Measurements from ENCODE around the gene FAM222A.

FAM222A gene

GRCh38 chr12:109738878-109739665, 25.4 kb downstream of the FAM222A start:
- TF ChIP-seq TSHZ2 (CRISPR knock-in tag; IDR thresholded peaks at IDR 0.05) (no peak), CSDC2 (CRISPR knock-in tag; IDR thresholded peaks at IDR 0.05) (no peak), GLIS3 (CRISPR knock-in tag; IDR thresholded peaks at IDR 0.05) (no peak), BACH2 (CRISPR knock-in tag; IDR thresholded peaks at IDR 0.05; ENCODE audit: borderline replicate concordance) (no peak), ZC3H10 (CRISPR knock-in tag; IDR thresholded peaks at IDR 0.05) (no peak), SNAI2 (CRISPR knock-in tag; IDR thresholded peaks at IDR 0.05) (no peak), ZNF8 (CRISPR knock-in tag; IDR thresholded peaks at IDR 0.05) (no peak), TCF4 (CRISPR knock-in tag; IDR thresholded peaks at IDR 0.05; ENCODE audit: borderline replicate concordance) (no peak), PPARA (CRISPR knock-in tag; IDR thresholded peaks at IDR 0.05; ENCODE audit: borderline replicate concordance) (no peak), TOX (CRISPR knock-in tag; IDR thresholded peaks at IDR 0.05; ENCODE audit: borderline replicate concordance) (no peak), ZFP3 (CRISPR knock-in tag; IDR thresholded peaks at IDR 0.05) (no peak)
- TF ChIP-seq, protein P1, sequence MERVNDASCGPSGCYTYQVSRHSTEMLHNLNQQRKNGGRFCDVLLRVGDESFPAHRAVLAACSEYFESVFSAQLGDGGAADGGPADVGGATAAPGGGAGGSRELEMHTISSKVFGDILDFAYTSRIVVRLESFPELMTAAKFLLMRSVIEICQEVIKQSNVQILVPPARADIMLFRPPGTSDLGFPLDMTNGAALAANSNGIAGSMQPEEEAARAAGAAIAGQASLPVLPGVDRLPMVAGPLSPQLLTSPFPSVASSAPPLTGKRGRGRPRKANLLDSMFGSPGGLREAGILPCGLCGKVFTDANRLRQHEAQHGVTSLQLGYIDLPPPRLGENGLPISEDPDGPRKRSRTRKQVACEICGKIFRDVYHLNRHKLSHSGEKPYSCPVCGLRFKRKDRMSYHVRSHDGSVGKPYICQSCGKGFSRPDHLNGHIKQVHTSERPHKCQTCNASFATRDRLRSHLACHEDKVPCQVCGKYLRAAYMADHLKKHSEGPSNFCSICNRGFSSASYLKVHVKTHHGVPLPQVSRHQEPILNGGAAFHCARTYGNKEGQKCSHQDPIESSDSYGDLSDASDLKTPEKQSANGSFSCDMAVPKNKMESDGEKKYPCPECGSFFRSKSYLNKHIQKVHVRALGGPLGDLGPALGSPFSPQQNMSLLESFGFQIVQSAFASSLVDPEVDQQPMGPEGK (CRISPR knock-in tag; IDR thresholded peaks at IDR 0.05; ENCODE audit: borderline replicate concordance), result no peak
- TF ChIP-seq, protein P2, sequence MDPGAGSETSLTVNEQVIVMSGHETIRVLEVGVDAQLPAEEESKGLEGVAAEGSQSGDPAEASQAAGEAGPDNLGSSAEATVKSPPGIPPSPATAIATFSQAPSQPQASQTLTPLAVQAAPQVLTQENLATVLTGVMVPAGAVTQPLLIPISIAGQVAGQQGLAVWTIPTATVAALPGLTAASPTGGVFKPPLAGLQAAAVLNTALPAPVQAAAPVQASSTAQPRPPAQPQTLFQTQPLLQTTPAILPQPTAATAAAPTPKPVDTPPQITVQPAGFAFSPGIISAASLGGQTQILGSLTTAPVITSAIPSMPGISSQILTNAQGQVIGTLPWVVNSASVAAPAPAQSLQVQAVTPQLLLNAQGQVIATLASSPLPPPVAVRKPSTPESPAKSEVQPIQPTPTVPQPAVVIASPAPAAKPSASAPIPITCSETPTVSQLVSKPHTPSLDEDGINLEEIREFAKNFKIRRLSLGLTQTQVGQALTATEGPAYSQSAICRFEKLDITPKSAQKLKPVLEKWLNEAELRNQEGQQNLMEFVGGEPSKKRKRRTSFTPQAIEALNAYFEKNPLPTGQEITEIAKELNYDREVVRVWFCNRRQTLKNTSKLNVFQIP (CRISPR knock-in tag; IDR thresholded peaks at IDR 0.05; ENCODE audit: borderline replicate concordance, low read depth), result no peak
- ATAC-seq, result no peak

DNA sequence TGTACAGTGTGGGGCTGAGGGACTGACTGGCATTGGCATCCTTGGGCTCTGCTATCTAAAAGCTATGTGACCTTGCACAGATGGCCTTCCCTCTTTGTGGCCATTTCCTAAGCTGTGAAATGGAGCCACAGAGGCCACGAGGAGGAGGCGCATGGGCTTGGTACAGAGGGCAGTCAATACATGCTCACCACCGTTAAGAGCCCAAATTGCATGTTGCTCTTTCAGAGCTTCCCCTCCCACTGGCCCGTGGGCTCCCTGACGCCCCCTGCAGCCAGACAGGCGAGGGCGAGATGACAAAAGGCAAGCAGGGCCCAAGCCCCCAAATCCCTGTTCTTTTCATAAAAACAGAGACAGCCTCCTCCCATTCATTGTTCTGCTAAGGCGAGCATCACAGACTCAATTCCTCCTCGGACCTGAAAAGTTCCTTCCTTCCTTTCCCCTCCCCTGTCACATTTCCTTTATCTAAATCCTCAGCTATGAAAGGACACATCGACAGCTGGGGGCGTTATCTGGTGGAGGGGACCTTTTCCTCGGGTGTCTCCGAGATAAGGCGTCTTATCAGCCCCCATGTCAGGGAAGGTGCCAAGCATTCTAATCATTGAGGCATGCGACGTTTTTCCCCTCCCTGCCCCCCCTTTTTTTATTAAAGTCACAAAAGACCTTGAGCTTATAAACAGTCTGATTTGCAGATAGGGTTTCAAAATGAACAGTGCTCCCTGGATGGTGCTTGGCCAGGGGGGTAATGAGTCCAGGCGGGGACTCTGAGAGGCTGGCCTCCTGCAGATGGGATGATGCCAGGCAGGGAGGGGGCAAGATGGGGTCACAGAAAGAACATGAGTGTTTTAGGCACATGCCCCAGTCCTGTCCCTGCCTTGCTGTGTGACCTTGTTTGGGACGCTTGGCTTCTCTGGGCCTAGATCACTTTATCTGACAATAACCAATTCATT, 26.4 kb downstream of the FAM222A start:
- no peak; the same call in 1 of the 3 replicates for ATAC-seq
- TF ChIP-seq GLIS3 (CRISPR knock-in tag; IDR thresholded peaks at IDR 0.05) (no peak), BACH2 (CRISPR knock-in tag; IDR thresholded peaks at IDR 0.05; ENCODE audit: borderline replicate concordance) (no peak), TCF4 (CRISPR knock-in tag; IDR thresholded peaks at IDR 0.05; ENCODE audit: borderline replicate concordance) (no peak), PPARA (CRISPR knock-in tag; IDR thresholded peaks at IDR 0.05; ENCODE audit: borderline replicate concordance) (no peak)

DNA sequence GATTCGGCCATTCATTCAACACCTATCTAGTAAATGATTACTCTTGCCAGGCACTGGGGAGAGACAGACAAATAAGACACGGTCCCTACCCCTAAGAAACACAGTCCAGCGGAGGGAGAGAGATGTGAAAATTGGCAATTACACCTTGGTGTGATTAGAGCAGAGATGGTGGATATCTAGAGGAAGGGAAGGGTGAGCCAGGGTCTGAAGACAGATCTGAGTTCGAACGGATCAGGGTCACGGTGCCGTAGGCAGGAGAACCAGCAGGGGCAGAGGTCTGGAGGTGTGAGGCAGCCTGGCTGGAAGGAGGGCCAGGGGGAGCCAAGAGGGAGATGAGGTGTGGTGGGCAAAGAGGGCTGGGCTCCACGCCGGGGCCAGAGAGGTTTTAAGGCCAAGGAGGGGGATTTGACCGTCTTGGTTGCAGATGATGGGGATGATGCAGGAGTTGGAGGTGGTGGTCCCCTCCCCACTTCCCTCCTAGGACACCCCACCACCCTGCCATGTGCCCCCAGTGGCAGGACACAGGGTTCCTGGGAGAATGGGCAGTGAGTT, 27.1 kb downstream of the FAM222A start:
- ATAC-seq, result no peak
- TF ChIP-seq OSR1 (CRISPR knock-in tag; IDR thresholded peaks at IDR 0.05) (no peak), TOX (CRISPR knock-in tag; IDR thresholded peaks at IDR 0.05; ENCODE audit: borderline replicate concordance) (no peak), BACH2 (CRISPR knock-in tag; IDR thresholded peaks at IDR 0.05; ENCODE audit: borderline replicate concordance) (no peak), CSDC2 (CRISPR knock-in tag; IDR thresholded peaks at IDR 0.05) (no peak), TSHZ2 (CRISPR knock-in tag; IDR thresholded peaks at IDR 0.05) (no peak), RARB (CRISPR knock-in tag; IDR thresholded peaks at IDR 0.05) (no peak), PPARA (CRISPR knock-in tag; IDR thresholded peaks at IDR 0.05; ENCODE audit: borderline replicate concordance) (no peak), ZC3H10 (CRISPR knock-in tag; IDR thresholded peaks at IDR 0.05) (no peak)
- TF ChIP-seq, protein P3, sequence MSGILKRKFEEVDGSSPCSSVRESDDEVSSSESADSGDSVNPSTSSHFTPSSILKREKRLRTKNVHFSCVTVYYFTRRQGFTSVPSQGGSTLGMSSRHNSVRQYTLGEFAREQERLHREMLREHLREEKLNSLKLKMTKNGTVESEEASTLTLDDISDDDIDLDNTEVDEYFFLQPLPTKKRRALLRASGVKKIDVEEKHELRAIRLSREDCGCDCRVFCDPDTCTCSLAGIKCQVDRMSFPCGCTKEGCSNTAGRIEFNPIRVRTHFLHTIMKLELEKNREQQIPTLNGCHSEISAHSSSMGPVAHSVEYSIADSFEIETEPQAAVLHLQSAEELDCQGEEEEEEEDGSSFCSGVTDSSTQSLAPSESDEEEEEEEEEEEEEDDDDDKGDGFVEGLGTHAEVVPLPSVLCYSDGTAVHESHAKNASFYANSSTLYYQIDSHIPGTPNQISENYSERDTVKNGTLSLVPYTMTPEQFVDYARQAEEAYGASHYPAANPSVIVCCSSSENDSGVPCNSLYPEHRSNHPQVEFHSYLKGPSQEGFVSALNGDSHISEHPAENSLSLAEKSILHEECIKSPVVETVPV (CRISPR knock-in tag; IDR thresholded peaks at IDR 0.05), result no peak

Data from SK-N-SH treated with all-trans-retinoic acid at 6 μM for 48 hours (cell line).